GM18907 (cell line): ENCODE measurements around the gene TMEM120A.

ENCODE experiments used
- ATAC-seq: cut with Tn5 transposase; IDR thresholded peaks from one replicate; pipeline ENCODE4 v1.9.1; 2021; ENCODE audit warnings: mild to moderate bottlenecking, moderate library complexity; ENCODE audit not compliant: unreplicated experiment

Gene TMEM120A

DNA sequence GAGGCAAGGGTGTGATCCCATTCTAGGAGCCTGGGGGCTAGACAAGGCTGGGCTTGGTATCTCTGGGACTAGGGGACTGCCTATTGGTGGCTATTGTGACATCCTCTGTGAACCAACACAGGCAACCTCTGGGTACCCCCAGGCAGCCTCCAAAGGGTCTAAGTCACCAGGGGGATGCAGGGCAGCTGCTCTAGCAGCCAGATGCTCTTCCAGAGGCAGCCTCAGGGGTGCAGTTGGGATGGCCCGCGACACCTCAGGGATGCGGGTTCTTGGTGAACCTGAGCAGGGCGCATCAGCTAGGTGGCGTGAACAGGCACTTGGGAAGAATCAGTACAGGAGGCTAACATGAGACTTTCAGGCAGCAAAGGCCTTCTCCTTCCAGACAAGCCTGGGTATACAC is 1.6 kb upstream of the TMEM120A start:
- no peak for ATAC-seq

DNA sequence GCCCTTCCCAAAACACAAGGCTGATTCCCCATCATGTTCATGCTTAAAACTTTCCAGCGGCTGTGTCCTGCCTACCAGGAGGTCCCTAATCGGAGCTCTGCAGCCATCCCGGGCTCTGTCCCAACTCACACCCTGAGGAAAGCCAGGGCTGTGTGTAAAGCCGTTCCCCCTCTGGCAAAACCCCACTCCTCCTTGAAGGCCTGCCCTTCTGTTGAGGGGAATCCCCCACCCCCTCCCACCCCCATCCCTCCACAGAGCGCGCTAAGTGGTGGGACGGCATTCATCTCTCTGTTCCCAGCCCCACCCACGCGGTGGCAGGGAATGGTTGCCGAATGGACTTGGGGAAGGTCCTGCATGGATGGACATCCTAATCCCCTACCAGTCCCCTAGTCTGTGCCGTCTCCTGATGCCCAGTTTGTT is 667 bp upstream of the TMEM120A start:
- no peak for ATAC-seq

DNA sequence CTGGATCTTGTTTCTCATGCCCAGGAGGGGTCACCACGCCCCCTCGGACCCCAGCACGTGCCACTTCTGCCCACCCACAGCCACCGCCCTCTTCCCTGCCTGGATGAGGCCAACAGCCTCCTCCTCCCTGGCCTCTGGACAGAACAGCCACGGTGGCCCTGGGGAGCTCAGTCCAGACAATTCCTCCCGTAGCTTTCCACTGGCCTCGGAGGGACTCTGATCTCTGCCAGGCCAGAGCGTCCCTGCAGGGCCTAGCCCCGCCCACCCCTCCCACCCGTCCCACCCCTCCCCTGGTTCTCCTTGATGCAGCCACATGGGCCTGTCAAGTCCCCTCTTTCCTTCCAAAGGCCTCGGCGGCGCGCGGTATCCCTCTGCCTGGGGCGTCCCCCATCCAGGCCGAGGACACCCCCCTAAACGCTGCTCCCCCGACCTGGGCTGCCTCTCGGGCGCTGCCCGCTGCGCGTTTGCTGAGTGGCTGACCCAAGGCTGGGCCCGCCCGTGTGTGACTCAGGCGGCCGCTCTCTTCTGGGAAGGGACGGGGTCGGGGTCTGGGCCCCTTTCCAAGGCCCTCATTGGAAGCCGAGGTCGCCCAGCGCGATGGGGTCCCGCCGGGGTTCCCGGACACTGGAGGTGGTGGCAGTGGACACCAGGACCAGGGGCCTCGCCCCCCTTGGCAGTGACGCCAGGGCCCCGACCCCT is 557 bp downstream of the TMEM120A start:
- peak; percentile 11 for ATAC-seq

DNA sequence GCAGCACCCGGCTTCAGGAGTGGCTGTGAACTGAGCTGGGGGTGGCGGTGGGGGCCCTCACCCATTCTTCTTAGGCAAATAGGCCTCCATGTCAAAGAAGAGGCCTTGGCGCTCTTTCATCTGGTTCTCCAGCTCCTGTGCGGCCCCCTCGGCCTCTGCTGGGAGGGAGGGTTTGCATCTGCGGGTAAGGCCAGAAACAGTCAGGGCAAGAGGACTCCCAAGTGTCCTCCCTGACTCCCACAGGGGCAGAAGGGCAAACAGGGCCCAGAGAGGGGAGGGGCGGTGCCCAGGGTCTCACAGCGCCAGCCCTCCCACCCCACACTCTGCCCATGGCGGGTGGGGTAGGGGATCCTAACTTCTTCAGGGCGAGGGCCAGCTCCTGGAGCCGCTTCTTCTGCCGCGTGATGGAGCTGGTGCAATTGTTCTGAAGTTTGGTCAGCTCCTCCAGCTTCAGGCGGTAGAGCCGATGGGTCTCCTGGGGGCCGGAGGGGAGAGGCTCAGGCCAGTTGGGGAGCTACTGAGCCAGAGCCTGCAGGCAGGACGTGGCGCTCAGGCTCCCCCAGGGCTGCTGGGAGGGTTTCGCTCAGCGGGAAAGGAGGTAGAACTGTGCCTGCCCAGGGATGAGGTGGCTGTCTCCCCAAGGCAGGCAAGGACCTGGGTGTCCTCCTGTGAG is 2.2 kb downstream of the TMEM120A start:
- ATAC-seq: no peak

DNA sequence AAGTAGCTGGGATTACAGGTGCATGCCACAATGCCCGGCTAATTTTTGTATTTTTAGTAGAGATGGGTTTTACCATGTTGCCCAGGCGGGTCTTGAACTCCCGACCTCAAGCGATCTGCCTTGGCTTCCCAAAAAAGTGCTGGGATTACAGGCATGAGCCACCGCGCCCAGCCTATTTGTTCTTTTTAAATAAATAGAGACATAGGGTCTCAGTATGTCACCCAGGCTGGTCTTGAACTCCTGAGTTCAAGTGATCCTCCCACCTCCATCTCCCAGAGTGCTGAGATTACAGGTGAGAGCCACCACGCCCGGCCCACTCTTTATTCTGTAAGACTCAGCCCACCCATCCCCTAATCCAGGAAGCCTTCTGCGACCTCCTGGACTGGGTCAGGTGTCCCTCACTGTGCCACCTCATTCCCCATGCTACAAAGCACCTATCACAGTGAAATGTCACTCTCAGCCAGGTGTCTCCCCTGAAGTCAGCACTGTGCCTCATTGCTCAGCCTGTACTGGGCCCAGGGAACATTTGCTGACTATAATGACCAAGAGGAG is 2.8 kb downstream of the TMEM120A start:
- no peak for ATAC-seq

DNA sequence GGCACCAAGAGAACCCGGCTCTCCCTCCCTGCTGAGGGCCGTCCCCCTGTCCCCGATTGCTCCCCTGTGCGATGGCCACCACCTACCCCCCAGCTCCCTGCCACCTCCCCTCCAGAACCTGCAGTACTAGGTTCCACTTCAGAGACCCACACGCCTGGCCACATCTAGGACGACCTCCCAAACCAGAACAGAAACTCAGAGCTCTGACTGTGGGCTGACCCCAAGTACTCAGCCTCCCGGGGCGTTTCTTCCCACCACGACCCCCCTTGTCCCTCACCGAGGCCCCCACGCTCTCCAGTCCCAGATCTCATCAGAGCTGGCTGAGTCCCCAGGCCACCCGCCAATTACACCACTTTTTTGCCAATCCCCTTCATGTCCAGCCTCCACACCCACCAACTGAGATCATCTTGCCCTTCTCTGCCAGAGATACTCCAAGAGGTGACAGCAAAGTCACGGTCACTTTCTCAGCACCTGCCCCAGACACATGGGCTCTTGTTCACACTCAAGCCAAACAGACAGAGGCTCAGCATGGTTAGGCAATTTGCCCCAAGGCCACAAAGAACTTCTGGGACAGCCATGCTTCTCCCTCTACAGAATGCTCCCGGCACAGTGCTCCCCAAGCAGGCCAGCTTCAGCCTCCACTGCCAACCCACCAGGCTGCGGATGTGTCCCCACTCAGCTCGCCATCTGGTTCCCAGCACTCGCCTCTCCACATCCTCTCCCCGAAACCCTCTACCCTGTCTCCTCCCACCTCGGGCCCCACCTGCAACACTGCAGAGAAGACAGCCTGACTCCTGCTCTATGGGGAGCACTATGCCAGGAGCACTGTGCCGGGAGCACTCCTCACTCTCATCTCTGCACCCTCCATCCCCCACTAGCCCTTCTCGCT is 4.7 kb downstream of the TMEM120A start:
- ATAC-seq: no peak

DNA sequence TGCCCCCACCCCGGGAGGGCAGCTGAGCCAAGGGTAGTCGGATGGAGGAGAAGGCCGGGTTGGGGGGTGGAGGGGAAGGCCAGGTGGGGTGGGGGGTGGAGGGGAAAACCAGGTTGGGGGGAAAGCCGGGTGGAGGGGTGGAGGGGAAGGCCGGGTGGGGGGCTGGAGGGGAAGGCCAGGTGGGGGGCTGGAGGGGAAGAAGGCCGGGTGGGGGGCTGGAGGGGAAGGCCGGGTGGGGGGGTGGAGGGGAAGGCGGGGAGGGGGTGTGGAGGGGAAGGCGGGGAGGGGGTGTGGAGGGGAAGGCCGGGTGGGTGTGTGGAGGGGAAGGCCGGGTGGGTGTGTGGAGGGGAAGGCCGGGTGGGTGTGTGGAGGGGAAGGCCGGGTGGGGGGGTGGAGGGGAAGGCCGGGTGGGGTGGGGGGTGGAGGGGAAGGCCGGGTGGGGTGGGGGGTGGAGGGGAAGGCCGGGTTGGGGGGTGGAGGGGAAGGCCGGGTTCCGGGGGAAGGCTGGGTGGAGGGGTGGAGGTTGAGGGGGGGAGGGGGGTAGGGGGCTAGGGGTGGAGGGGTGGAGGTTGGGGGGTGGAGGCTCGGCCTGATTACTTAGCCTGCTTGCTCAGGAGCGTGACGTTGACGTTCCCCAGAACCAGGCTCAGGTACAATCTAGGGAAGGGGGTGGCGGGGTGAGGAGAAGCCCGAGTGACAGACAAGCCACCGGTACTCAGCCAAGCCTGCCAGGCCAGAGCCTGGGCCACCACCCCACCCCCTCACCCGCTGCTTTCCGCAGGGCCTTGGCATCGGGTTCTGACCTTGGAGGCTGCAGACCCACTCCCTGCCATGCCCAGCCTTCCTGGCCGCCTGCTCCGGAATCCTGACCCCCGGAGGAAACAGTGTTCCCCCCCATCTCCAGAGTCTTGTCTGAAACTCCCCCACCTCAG is 5.6 kb downstream of the TMEM120A start:
- no peak for ATAC-seq

DNA sequence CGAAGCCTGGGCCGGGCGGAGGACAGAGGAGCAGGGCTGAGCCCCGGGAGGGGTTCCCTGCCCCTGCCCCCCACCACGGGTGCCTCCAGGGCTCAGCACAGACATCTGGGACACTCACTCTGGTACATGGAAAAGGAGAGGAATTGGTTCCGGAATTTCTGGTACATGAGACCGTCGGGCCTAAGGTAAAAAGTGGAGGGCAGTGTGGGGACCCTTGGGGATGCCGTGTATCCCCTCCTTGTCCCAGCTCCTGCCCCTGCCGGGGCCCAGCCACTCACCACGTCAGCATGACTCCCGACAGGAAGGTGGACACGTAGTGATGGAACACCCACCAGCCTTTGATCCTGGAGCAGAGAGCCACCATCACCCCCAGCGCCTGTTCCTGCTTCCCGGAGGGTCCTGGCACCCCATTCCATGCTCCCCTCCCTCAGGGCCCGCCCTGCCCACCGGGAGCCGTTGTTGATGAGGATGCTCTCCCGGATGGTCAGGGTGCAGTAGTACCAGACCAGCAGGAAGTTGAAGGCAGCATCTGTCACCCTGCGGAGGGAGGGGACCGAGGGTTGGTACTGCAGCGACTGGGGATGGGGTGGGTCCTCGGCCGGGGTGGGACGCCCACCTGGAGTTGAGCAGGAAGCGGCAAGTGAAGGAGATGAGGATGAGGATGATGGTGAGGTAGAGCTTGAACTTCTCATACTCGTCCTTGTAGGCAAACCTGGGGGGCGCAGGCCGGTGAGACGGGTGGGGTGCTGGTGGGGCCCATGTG is 6.4 kb downstream of the TMEM120A start:
- ATAC-seq: no peak

DNA sequence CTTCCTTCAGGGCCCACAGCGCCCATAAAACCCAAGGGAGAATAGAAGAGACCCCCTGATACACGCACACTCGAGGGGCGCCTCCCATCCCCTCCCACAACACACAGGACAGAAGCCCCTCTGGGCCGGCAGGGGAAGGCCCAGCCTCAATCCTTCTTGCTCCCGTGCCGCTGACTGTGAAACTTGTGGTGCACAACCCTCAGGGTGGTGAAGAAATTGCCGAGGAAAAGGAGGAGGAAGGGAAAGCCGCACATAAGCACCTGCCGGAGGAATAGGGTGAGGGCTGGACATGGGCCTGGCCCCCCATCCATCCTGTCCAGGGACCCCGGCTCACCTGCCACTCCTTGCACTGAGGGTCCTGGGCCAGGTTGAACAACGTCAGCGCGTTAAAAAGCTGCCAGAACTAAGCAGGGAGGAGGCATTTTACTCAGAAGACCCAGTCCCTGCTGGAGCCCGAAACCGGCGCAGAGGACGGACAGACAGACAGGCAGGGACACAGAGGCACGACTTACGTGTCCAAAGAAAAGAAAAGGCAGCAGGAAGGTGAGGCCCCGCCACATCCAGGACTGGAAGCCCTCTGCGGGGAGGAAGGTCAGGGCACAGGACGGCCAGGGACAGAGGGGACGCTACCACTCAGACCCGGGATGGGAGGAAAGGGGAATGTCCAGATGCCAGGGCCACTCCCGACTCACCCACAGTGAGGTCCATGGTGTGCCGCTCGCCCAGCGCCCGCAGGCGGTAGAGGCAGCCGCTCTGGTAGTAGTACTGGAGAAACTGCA is 7.2 kb downstream of the TMEM120A start:
- ATAC-seq: no peak

DNA sequence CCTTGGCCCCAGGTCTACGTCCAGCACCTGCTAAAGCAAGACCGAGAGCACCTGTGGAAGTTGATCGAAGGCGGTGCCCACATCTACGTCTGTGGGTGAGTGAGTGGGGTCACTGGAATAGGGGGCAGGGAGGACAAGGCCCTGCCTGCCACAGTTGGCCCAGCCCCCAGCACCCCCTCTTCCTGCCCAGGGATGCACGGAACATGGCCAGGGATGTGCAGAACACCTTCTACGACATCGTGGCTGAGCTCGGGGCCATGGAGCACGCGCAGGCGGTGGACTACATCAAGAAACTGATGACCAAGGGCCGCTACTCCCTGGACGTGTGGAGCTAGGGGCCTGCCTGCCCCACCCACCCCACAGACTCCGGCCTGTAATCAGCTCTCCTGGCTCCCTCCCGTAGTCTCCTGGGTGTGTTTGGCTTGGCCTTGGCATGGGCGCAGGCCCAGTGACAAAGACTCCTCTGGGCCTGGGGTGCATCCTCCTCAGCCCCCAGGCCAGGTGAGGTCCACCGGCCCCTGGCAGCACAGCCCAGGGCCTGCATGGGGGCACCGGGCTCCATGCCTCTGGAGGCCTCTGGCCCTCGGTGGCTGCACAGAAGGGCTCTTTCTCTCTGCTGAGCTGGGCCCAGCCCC is 8.1 kb downstream of the TMEM120A start:
- ATAC-seq: no peak

DNA sequence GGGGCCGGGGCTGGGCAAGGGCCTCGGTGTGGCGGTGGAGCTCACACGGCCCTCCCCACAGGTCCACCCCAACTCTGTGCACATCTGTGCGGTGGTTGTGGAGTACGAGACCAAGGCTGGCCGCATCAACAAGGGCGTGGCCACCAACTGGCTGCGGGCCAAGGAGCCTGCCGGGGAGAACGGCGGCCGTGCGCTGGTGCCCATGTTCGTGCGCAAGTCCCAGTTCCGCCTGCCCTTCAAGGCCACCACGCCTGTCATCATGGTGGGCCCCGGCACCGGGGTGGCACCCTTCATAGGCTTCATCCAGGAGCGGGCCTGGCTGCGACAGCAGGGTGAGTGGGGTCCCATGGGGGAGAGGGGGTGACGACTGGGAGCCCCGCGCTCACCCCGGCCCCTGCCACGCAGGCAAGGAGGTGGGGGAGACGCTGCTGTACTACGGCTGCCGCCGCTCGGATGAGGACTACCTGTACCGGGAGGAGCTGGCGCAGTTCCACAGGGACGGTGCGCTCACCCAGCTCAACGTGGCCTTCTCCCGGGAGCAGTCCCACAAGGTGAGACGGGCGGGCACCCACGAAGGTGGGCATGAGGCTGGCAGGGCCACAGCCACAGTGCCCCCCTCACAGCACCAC is 8.8 kb downstream of the TMEM120A start:
- ATAC-seq: no peak

DNA sequence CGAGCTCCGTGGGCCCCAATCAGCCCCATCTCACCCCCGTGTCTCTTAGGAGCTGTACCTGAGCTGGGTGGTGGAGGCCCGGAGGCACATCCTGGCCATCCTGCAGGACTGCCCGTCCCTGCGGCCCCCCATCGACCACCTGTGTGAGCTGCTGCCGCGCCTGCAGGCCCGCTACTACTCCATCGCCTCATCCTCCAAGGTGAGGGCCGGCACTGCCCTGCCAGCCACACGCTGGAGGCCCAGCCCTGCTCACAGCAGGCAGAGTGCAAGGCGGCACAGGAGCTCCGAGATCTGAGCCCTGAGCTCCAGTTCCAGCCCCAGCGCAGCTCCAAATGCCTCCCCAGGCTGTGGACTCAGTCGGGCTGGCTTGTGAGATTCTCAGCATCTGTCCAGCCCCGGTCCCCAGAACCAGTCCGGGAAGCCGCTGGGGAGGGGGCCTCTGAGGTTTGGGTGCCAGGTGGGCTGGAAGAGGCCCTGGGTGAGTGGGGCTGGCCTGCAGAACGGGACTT is 9.3 kb downstream of the TMEM120A start:
- ATAC-seq: no peak

DNA sequence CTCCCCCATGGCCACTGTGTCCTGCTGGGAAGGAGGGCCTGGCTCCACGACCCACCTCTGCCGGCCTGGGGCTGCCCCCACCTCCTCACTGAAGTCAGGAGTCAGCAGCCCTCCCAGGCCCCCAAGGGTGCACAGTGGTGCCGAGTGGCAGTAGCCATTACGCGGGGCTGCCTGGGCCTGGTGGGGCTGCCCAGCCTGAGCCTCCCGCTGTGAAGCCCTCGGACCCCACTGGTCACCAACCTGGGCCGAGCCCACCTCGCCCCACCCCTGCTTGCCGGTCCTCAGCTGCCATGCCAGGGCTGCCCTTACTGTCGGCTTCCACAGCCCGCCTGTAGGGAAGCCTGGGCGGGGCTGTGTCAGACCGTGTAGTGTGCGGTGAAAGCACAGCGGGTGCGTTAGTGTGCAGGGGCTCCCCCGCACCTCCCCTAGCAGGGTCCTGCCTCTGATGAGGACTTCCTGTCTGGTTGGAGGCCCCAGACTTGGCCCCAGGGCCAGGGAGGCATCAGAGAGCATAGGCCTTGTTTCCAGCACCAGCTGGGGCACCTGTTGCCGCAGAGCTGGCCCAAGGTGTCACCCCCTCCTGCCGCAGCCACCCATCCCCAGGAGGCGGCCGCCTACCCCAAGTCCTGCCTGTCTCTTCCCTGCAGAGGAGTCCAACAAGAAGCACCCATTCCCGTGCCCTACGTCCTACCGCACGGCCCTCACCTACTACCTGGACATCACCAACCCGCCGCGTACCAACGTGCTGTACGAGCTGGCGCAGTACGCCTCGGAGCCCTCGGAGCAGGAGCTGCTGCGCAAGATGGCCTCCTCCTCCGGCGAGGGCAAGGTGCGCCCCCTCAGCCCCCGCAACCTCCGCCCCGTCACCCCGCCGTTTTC is 10.0 kb downstream of the TMEM120A start:
- no peak for ATAC-seq

DNA sequence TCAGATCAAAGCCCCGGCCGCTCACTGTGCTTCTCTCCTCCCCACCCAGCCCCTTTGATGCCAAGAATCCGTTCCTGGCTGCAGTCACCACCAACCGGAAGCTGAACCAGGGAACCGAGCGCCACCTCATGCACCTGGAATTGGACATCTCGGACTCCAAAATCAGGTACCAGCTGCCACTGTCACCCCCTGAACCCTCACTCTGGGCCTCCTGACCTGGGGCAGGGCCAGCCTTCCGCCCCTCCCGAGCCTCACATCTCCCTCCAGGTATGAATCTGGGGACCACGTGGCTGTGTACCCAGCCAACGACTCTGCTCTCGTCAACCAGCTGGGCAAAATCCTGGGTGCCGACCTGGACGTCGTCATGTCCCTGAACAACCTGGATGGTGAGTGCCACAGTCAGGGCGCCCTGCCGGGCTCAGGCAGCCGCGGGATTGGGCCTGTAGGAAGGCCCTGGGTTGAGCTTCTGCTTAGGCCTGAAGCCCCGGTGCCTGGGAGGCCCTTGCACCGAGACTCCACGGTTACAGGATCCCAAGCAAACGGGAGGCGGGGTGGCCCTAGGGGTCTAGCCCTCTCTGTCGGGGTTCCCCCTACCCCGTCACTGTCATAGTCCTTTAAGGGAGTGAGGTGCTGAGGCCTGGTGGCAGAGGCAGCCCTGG is 10.8 kb downstream of the TMEM120A start:
- no peak for ATAC-seq

DNA sequence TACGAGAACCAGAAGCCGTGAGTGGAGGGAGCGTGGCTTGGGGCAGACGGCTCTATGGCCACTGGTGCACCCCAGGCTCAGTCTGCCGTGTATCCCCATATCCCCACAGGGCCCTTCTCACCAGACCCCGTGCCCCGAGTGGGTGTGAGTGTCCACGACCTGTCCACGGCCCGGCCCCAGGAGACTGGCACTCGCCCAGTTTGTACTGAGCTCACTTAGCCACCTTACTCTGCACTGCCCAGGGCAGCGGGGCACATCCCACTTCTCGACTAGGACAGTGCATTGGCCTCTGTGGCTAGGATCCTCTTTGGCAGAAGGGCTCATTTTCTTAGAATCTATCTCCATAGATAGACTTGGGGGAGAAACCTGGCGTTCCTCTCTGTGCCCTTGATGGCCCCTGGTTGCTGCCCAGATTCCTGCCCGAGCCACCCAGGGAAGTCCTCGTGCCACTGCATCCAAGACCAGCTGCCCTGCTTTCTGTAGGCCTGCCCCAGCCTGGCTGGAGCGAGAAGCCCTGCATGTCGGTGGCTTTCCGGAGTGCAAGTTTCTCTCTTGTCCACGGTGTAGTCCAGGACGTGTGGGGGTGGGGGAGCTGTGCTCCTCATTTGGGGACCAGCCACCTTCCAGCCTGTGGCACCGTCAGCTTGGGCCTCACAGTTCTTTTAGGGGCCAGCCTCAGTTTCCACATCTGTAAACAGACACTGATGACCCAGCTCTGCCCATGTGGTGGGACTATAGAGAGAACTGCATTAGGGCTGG is 11.9 kb downstream of the TMEM120A start:
- no peak for ATAC-seq
